ENCODE data around the gene ABCD4. TPM values are rescaled to one million over a fixed set of nuclear protein-coding genes. Genes with fewer than 3 reads are reported as not detected.

The ABCD4 gene
- polyA plus RNA-seq, 2 of the 4 experiments (the other 2 are of a cell fraction): 13.9 to 35.8 TPM

DNA sequence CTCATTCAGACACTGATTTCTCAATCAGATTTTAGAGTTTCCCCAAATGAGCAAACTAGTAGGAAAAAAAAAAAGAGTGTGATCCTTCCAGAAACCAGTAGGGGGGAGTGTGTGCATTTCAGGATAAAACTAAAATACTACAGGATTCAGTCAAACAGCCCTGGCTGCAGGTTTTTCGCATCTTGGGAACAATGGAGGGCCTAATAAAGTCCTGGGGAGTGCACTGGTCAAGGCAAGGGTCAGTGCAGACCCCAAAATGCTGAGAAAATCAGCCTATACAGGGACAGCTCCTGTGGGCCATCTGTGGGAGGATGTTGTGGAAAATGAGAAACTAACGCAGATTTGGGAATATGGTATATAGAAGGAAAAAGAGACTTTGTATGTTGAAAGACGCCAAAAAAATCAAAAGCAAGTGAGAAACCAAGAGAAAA is 22.2 kb upstream of the ABCD4 start:
- no peaks in the 10 kb centered on the region for H3K9me3 ChIP-seq
- FAIRE-seq (no peak), DNase-seq (ENCODE audit: low read depth in 1 of 2, low spot score in 1 of 2) (peak; percentile 42 to 65), ATAC-seq (peak; percentile 51 to 69; a peak in 4 of 6 replicates)
- H3K4me3 ChIP-seq: no peak overlapping the region
- CTCF ChIA-PET: interaction anchor here (0.6 to 5.2 kb wide), 12 partner anchors 9 to 168 kb away, joined by 3 to 58 read pairs (median 4); partner anchors contain the start of genes ABCD4, ISCA2, NPC2 and SYNDIG1L
- WGBS (ENCODE audit: missing lambda C conversion rate): 40% methylated on average over 3 of the region's 3 CpGs
- H3K4me1 ChIP-seq: no peaks in the 10 kb centered on the region
- H3K27ac ChIP-seq: no peak overlapping the region
- H3K4me2 ChIP-seq: no peak overlapping the region
- TF ChIP-seq, protein P1, sequence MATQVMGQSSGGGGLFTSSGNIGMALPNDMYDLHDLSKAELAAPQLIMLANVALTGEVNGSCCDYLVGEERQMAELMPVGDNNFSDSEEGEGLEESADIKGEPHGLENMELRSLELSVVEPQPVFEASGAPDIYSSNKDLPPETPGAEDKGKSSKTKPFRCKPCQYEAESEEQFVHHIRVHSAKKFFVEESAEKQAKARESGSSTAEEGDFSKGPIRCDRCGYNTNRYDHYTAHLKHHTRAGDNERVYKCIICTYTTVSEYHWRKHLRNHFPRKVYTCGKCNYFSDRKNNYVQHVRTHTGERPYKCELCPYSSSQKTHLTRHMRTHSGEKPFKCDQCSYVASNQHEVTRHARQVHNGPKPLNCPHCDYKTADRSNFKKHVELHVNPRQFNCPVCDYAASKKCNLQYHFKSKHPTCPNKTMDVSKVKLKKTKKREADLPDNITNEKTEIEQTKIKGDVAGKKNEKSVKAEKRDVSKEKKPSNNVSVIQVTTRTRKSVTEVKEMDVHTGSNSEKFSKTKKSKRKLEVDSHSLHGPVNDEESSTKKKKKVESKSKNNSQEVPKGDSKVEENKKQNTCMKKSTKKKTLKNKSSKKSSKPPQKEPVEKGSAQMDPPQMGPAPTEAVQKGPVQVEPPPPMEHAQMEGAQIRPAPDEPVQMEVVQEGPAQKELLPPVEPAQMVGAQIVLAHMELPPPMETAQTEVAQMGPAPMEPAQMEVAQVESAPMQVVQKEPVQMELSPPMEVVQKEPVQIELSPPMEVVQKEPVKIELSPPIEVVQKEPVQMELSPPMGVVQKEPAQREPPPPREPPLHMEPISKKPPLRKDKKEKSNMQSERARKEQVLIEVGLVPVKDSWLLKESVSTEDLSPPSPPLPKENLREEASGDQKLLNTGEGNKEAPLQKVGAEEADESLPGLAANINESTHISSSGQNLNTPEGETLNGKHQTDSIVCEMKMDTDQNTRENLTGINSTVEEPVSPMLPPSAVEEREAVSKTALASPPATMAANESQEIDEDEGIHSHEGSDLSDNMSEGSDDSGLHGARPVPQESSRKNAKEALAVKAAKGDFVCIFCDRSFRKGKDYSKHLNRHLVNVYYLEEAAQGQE (IDR thresholded peaks at IDR 0.05): no peak
- TF ChIP-seq SMC3 (IDR thresholded peaks at IDR 0.05): peak; percentile 36; the same call in 1 of the 3 replicates
- no peak for TF ChIP-seq POLR2AphosphoS2 (conservative IDR thresholded peaks at IDR 0.05; ENCODE audit: low read length)
- no peak for TF ChIP-seq EP300 (IDR thresholded peaks at IDR 0.05)
- no peak for TF ChIP-seq KDM5A (IDR thresholded peaks at IDR 0.05)
- TF ChIP-seq, protein P2, sequence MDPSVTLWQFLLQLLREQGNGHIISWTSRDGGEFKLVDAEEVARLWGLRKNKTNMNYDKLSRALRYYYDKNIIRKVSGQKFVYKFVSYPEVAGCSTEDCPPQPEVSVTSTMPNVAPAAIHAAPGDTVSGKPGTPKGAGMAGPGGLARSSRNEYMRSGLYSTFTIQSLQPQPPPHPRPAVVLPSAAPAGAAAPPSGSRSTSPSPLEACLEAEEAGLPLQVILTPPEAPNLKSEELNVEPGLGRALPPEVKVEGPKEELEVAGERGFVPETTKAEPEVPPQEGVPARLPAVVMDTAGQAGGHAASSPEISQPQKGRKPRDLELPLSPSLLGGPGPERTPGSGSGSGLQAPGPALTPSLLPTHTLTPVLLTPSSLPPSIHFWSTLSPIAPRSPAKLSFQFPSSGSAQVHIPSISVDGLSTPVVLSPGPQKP (IDR thresholded peaks at IDR 0.05; ENCODE audit: low read depth, low read length): no peak
- TF ChIP-seq RAD21 (conservative IDR thresholded peaks at IDR 0.05 in 1 of 2, IDR thresholded peaks at IDR 0.05 in 1 of 2): peak; percentile 55 to 62; a peak in 4 of 5 replicates
- TF ChIP-seq, protein P3, sequence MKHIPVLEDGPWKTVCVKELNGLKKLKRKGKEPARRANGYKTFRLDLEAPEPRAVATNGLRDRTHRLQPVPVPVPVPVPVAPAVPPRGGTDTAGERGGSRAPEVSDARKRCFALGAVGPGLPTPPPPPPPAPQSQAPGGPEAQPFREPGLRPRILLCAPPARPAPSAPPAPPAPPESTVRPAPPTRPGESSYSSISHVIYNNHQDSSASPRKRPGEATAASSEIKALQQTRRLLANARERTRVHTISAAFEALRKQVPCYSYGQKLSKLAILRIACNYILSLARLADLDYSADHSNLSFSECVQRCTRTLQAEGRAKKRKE (CRISPR knock-in tag; IDR thresholded peaks at IDR 0.05; ENCODE audit: low read depth): no peak
- no peak for TF ChIP-seq TP53 (CRISPR knock-in tag; IDR thresholded peaks at IDR 0.05)
- TF ChIP-seq, protein P4, sequence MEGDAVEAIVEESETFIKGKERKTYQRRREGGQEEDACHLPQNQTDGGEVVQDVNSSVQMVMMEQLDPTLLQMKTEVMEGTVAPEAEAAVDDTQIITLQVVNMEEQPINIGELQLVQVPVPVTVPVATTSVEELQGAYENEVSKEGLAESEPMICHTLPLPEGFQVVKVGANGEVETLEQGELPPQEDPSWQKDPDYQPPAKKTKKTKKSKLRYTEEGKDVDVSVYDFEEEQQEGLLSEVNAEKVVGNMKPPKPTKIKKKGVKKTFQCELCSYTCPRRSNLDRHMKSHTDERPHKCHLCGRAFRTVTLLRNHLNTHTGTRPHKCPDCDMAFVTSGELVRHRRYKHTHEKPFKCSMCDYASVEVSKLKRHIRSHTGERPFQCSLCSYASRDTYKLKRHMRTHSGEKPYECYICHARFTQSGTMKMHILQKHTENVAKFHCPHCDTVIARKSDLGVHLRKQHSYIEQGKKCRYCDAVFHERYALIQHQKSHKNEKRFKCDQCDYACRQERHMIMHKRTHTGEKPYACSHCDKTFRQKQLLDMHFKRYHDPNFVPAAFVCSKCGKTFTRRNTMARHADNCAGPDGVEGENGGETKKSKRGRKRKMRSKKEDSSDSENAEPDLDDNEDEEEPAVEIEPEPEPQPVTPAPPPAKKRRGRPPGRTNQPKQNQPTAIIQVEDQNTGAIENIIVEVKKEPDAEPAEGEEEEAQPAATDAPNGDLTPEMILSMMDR (IDR thresholded peaks at IDR 0.05): peak; percentile 59
- POLR2A ChIA-PET: no interaction called here

DNA sequence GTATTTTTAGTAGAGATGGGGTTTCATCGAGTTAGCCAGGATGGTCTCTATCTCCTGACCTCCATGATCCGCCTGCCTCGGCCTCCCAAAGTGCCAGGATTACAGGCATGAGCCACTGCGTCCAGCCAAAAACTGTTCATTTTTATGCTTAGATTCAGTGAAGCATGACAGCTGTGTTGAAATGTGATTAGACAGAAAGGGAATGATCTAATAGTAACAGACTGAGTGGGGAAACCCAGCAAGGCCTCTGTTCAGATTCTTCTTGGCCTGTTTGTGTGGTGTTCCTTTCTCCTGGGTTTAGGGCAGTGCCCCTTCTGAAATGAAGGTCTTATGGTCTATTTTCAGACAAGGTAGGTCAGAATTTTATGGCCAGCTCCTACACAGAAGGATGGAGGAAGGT is 11.8 kb upstream of the ABCD4 start:
- Histone ChIP-seq H3K4me1 (no peaks in the 10 kb centered on the region), H3K4me2 (no peak overlapping the region), H3K27ac (no peak overlapping the region), H3K9me3 (no peaks in the 10 kb centered on the region), H3K4me3 (no peak overlapping the region)
- DNase-seq (ENCODE audit: low read depth in 1 of 2, low spot score in 1 of 2) (no peak), FAIRE-seq (no peak), ATAC-seq (no peak)
- TF ChIP-seq, protein P5, sequence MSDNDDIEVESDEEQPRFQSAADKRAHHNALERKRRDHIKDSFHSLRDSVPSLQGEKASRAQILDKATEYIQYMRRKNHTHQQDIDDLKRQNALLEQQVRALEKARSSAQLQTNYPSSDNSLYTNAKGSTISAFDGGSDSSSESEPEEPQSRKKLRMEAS (IDR thresholded peaks at IDR 0.05): no peak
- no peak for TF ChIP-seq TFCP2L1 (CRISPR knock-in tag; IDR thresholded peaks at IDR 0.05)
- TF ChIP-seq EP300 (IDR thresholded peaks at IDR 0.05): no peak
- TF ChIP-seq, protein P6, sequence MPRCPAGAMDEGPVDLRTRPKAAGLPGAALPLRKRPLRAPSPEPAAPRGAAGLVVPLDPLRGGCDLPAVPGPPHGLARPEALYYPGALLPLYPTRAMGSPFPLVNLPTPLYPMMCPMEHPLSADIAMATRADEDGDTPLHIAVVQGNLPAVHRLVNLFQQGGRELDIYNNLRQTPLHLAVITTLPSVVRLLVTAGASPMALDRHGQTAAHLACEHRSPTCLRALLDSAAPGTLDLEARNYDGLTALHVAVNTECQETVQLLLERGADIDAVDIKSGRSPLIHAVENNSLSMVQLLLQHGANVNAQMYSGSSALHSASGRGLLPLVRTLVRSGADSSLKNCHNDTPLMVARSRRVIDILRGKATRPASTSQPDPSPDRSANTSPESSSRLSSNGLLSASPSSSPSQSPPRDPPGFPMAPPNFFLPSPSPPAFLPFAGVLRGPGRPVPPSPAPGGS (IDR thresholded peaks at IDR 0.05): no peak
- no peak for TF ChIP-seq RARB (CRISPR knock-in tag; IDR thresholded peaks at IDR 0.05)
- TF ChIP-seq CHD4 (IDR thresholded peaks at IDR 0.05; ENCODE audit: borderline replicate concordance): no peak
- no peak for TF ChIP-seq FOXS1 (CRISPR knock-in tag; IDR thresholded peaks at IDR 0.05)
- TF ChIP-seq MYC (IDR thresholded peaks at IDR 0.05; ENCODE audit: borderline replicate concordance, low read length): no peak
- TF ChIP-seq POLR2AphosphoS2 (conservative IDR thresholded peaks at IDR 0.05; ENCODE audit: low read length): no peak
- no peak for TF ChIP-seq ZFP36 (IDR thresholded peaks at IDR 0.05; ENCODE audit: borderline replicate concordance, partially characterized antibody)
- TF ChIP-seq SMC3 (IDR thresholded peaks at IDR 0.05): no peak
- TF ChIP-seq, protein P7, sequence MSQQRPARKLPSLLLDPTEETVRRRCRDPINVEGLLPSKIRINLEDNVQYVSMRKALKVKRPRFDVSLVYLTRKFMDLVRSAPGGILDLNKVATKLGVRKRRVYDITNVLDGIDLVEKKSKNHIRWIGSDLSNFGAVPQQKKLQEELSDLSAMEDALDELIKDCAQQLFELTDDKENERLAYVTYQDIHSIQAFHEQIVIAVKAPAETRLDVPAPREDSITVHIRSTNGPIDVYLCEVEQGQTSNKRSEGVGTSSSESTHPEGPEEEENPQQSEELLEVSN (IDR thresholded peaks at IDR 0.05; ENCODE audit: borderline replicate concordance, low read depth): no peak
- no peak for TF ChIP-seq HDAC2 (IDR thresholded peaks at IDR 0.05)
- no peak for TF ChIP-seq ZNF302 (CRISPR knock-in tag; IDR thresholded peaks at IDR 0.05)
- TF ChIP-seq RFX5 (IDR thresholded peaks at IDR 0.05): no peak
- ChIA-PET POLR2A (no interaction called here), CTCF (interaction anchor here (0.7 to 8.7 kb wide), 4 partner anchors 10 to 165 kb away, joined by 3 to 58 read pairs (median 3); no protein-coding TSS in a partner anchor)
- 79% methylated on average over 4 of the region's 4 CpGs for WGBS (ENCODE audit: missing lambda C conversion rate)
